Ishikawa (cell line): ENCODE results near the gene FBXW8.

ENCODE experiments used
- CEBPB ChIP-seq: IDR thresholded peaks from 2 replicates; pipeline ENCODE4 v1.6.1; 2012
- CREB1 ChIP-seq: IDR thresholded peaks from 2 replicates; pipeline ENCODE4 v1.6.1; 2012; ENCODE audit warnings: low read depth
- EGR1 ChIP-seq: IDR thresholded peaks from 2 replicates; pipeline ENCODE4 v1.6.1; 2012
- EP300 ChIP-seq: IDR thresholded peaks from 2 replicates; pipeline ENCODE4 v1.6.1; 2012; ENCODE audit warnings: borderline replicate concordance
- FOXM1 ChIP-seq: IDR thresholded peaks from 2 replicates; pipeline ENCODE4 v1.6.1; 2012; ENCODE audit warnings: low read depth, borderline replicate concordance
- MAX ChIP-seq: IDR thresholded peaks from 2 replicates; pipeline ENCODE4 v1.6.1; 2012
- NFIC ChIP-seq: IDR thresholded peaks from 2 replicates; pipeline ENCODE4 v1.6.1; 2012
- RAD21 ChIP-seq: IDR thresholded peaks from 2 replicates; pipeline ENCODE4 v1.6.1; 2012; ENCODE audit warnings: low read depth
- REST ChIP-seq: IDR thresholded peaks from 2 replicates; pipeline ENCODE4 v1.6.1; 2012; ENCODE audit warnings: low read depth, mild to moderate bottlenecking
- TAF1 ChIP-seq: IDR thresholded peaks from 2 replicates; pipeline ENCODE4 v1.6.1; 2012; ENCODE audit warnings: low read depth, mild to moderate bottlenecking
- TCF12 ChIP-seq: IDR thresholded peaks from 2 replicates; pipeline ENCODE4 v1.6.1; 2012; ENCODE audit warnings: low read depth
- TEAD4 ChIP-seq: IDR thresholded peaks from 2 replicates; pipeline ENCODE4 v1.6.1; 2012
- USF1 ChIP-seq: IDR thresholded peaks from 2 replicates; pipeline ENCODE4 v1.6.1; 2012
- YY1 ChIP-seq: IDR thresholded peaks from 2 replicates; pipeline ENCODE4 v1.6.1; 2012; ENCODE audit warnings: low read depth
- ZBTB7A ChIP-seq: IDR thresholded peaks from 2 replicates; pipeline ENCODE4 v1.6.1; 2012; ENCODE audit warnings: low read depth

Gene FBXW8

GRCh38 chr12:116864371-116865160, 46.2 kb upstream of the FBXW8 start:
- no peak for TF ChIP-seq CREB1
- no peak for TF ChIP-seq YY1
- TF ChIP-seq MAX = no peak
- no peak for TF ChIP-seq FOXM1
- no peak for TF ChIP-seq NFIC
- no peak for TF ChIP-seq TAF1
- TF ChIP-seq CEBPB = no peak
- no peak for TF ChIP-seq ZBTB7A

- TF ChIP-seq USF1 (no peak), FOXM1 (no peak), MAX (no peak), NFIC (no peak), TAF1 (no peak), EP300 (no peak), RAD21 (no peak), ZBTB7A (no peak), TCF12 (no peak), REST (no peak), TEAD4 (no peak), YY1 (no peak)
Measured at GRCh38 chr12:116867523-116867922, 43.2 kb upstream of the FBXW8 start.

- TF ChIP-seq REST (no peak), TCF12 (no peak), RAD21 (no peak)
Measured at GRCh38 chr12:116870306-116870705, 40.4 kb upstream of the FBXW8 start.

- TF ChIP-seq NFIC (no peak), REST (no peak)
Measured at GRCh38 chr12:116874324-116874995, 36.3 kb upstream of the FBXW8 start.

GRCh38 chr12:116876151-116876869, 34.4 kb upstream of the FBXW8 start:
- TF ChIP-seq USF1 (no peak), TEAD4 (no peak), EP300 (no peak), YY1 (no peak), TCF12 (no peak), REST (no peak), CREB1 (no peak), FOXM1 (no peak), MAX (no peak), CEBPB (no peak), TAF1 (no peak), NFIC (no peak), EGR1 (no peak), ZBTB7A (no peak), RAD21 (no peak)
